ENCODE results near the gene KLHDC2. TPM values are rescaled to one million over a fixed set of nuclear protein-coding genes. Genes with fewer than 3 reads are reported as not detected.
"Not testable (repeated sequence)": the region's sequence is repeated elsewhere in the genome, so short reads cannot be mapped to it uniquely, and the experiment has no call there.

Gene KLHDC2
- polyA plus RNA-seq, 1 donor (not counting 4 experiments of a cell fraction or from before 2014, with no cell fraction given) = 34.0 TPM

GRCh38 chr14:49770212-49770817, 2.4 kb downstream of the KLHDC2 start:
- no peaks in the 10 kb centered on the region for H3K9me1 ChIP-seq (ENCODE audit: control insufficient read depth, extremely low read depth, insufficient read depth, low read length)
- H3K4me3 ChIP-seq (ENCODE audit: control insufficient read depth in 2 of 3, extremely low read depth in 1 of 3, insufficient read depth in 2 of 3, low read depth in 1 of 3, low read length in 3 of 3) = no peak overlapping the region
- H3K9ac ChIP-seq (ENCODE audit: control insufficient read depth, extremely low read depth, insufficient read depth, low read length) = no peak overlapping the region
- TF ChIP-seq EZH2 (IDR thresholded peaks at IDR 0.05; ENCODE audit: low read length) = no peak
- TF ChIP-seq CTCF (optimal IDR thresholded peaks at IDR 0.05 in 1 of 3, IDR thresholded peaks at IDR 0.05 in 1 of 3, conservative IDR thresholded peaks at IDR 0.05 in 1 of 3; ENCODE audit: extremely low read depth in 1 of 3, insufficient read depth in 2 of 3, low read length in 3 of 3) = no peak
- DNase-seq (ENCODE audit: low read depth, low spot score) (no peak), FAIRE-seq (no peak)
- peaks cover 22% of the 10 kb centered on the region for H3K4me1 ChIP-seq (ENCODE audit: control insufficient read depth, extremely low read depth, insufficient read depth, low read length)
- H3K9me3 ChIP-seq (ENCODE audit: control insufficient read depth, low read depth, low read length) = no peaks in the 10 kb centered on the region
- H3K36me3 ChIP-seq (ENCODE audit: control insufficient read depth in 2 of 2, extremely low read depth in 1 of 2, insufficient read depth in 2 of 2, low read length in 2 of 2) = peaks cover 0 to 7% of the 10 kb centered on the region in 2 experiments
- peak overlapping the region; percentile 92 for H3K4me2 ChIP-seq (ENCODE audit: control insufficient read depth, extremely low read depth, insufficient read depth, low read depth, low read length)
- no peak overlapping the region for H3K27ac ChIP-seq (ENCODE audit: control insufficient read depth, insufficient read depth, low read length)
- H3K79me2 ChIP-seq (ENCODE audit: control insufficient read depth, insufficient read depth, low read length) = peaks cover 14% of the 10 kb centered on the region
- no peaks in the 10 kb centered on the region for H4K20me1 ChIP-seq (ENCODE audit: control insufficient read depth, extremely low read depth, insufficient read depth, low read length)
- H2AFZ ChIP-seq (ENCODE audit: control insufficient read depth, low read length) = no peak overlapping the region
- no peaks in the 10 kb centered on the region for H3K27me3 ChIP-seq (ENCODE audit: control insufficient read depth, extremely low read depth, insufficient read depth, low read length)
- dilution Hi-C loops (cut with MboI; ENCODE audit: extremely low pct_ligation_motif_present, low sequenced_read_pairs) = no loop called here

- FAIRE-seq; H3K27ac ChIP-seq (ENCODE audit: control insufficient read depth, insufficient read depth, low read length); H3K9ac ChIP-seq (ENCODE audit: control insufficient read depth, extremely low read depth, insufficient read depth, low read length); H3K36me3 ChIP-seq (ENCODE audit: control insufficient read depth in 2 of 2, extremely low read depth in 1 of 2, insufficient read depth in 2 of 2, low read length in 2 of 2); H3K4me2 ChIP-seq (ENCODE audit: control insufficient read depth, extremely low read depth, insufficient read depth, low read depth, low read length); H3K4me3 ChIP-seq (ENCODE audit: control insufficient read depth in 2 of 3, extremely low read depth in 1 of 3, insufficient read depth in 2 of 3, low read depth in 1 of 3, low read length in 3 of 3); DNase-seq (ENCODE audit: low read depth, low spot score); dilution Hi-C loops (cut with MboI; ENCODE audit: extremely low pct_ligation_motif_present, low sequenced_read_pairs); H3K27me3 ChIP-seq (ENCODE audit: control insufficient read depth, extremely low read depth, insufficient read depth, low read length); H3K9me3 ChIP-seq (ENCODE audit: control insufficient read depth, low read depth, low read length); H3K9me1 ChIP-seq (ENCODE audit: control insufficient read depth, extremely low read depth, insufficient read depth, low read length); H2AFZ ChIP-seq (ENCODE audit: control insufficient read depth, low read length); H4K20me1 ChIP-seq (ENCODE audit: control insufficient read depth, extremely low read depth, insufficient read depth, low read length): not testable (repeated sequence)
- Histone ChIP-seq H3K4me1 (ENCODE audit: control insufficient read depth, extremely low read depth, insufficient read depth, low read length) (peaks cover 21% of the 10 kb centered on the region), H3K79me2 (ENCODE audit: control insufficient read depth, insufficient read depth, low read length) (peaks cover 14% of the 10 kb centered on the region)
These were observed 3.7 kb downstream of the KLHDC2 start for GRCh38 chr14:49771691-49772090.

GRCh38 chr14:49774106-49774505, 6.2 kb downstream of the KLHDC2 start:
- Histone ChIP-seq H3K27ac (ENCODE audit: control insufficient read depth, insufficient read depth, low read length) (no peak overlapping the region), H4K20me1 (ENCODE audit: control insufficient read depth, extremely low read depth, insufficient read depth, low read length) (no peaks in the 10 kb centered on the region), H3K9me3 (ENCODE audit: control insufficient read depth, low read depth, low read length) (no peaks in the 10 kb centered on the region), H3K4me2 (ENCODE audit: control insufficient read depth, extremely low read depth, insufficient read depth, low read depth, low read length) (no peak overlapping the region), H3K27me3 (ENCODE audit: control insufficient read depth, extremely low read depth, insufficient read depth, low read length) (no peaks in the 10 kb centered on the region), H3K79me2 (ENCODE audit: control insufficient read depth, insufficient read depth, low read length) (peaks cover 9% of the 10 kb centered on the region), H3K36me3 (ENCODE audit: control insufficient read depth in 2 of 2, extremely low read depth in 1 of 2, insufficient read depth in 2 of 2, low read length in 2 of 2) (peaks cover 3 to 10% of the 10 kb centered on the region in 2 experiments), H3K9ac (ENCODE audit: control insufficient read depth, extremely low read depth, insufficient read depth, low read length) (no peak overlapping the region), H3K4me3 (ENCODE audit: control insufficient read depth in 2 of 3, extremely low read depth in 1 of 3, insufficient read depth in 2 of 3, low read depth in 1 of 3, low read length in 3 of 3) (no peak overlapping the region), H3K9me1 (ENCODE audit: control insufficient read depth, extremely low read depth, insufficient read depth, low read length) (no peaks in the 10 kb centered on the region), H3K4me1 (ENCODE audit: control insufficient read depth, extremely low read depth, insufficient read depth, low read length) (peaks cover 14% of the 10 kb centered on the region), H2AFZ (ENCODE audit: control insufficient read depth, low read length) (no peak overlapping the region)
- no peak for TF ChIP-seq CTCF (optimal IDR thresholded peaks at IDR 0.05 in 1 of 3, IDR thresholded peaks at IDR 0.05 in 1 of 3, conservative IDR thresholded peaks at IDR 0.05 in 1 of 3; ENCODE audit: extremely low read depth in 1 of 3, insufficient read depth in 2 of 3, low read length in 3 of 3)
- no peak for TF ChIP-seq EZH2 (IDR thresholded peaks at IDR 0.05; ENCODE audit: low read length)
- FAIRE-seq (no peak), DNase-seq (ENCODE audit: low read depth, low spot score) (no peak)
- dilution Hi-C loops (cut with MboI; ENCODE audit: extremely low pct_ligation_motif_present, low sequenced_read_pairs) = no loop called here
